ENCODE results near the gene COMMD10.

DNA sequence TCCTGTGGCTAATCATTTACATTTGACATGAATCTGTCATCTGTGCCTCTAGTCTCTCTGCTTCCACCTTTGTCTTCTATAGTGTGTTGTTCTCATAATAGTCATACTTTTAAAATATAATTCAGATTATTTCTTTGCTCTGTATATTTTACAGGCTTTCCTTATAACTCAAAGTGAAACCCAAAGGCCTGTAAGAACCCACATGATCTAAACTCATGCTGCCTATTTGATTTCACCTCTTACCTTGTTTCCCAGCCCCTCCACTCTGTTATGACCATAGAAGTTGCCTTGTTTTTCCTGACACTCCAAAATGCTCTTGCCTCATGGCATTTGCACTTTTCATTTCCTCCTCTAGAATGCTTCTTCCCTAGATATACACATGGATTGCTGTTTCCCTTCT, 74.2 kb downstream of the COMMD10 start:
- TF ChIP-seq CTCF (IDR thresholded peaks at IDR 0.05) = no peak
- no peak for TF ChIP-seq POLR2AphosphoS5 (IDR thresholded peaks at IDR 0.05)
